Natural killer cell (primary cell): ENCODE measurements around the gene INPP5F. TPM values are rescaled to one million over a fixed set of nuclear protein-coding genes. Genes with fewer than 3 reads are reported as not detected.
A peak's percentile ranks its signal among the peaks of the same experiment; 100 is the strongest.

Experiments
- ATAC-seq, 3 donors: fragments of 150-1000 bp in 2 of 3; fragments of 200-7000 bp in 1 of 3; cut with Tn5 transposase; 1 replicate in 1 of 3; 2 replicates in 2 of 3; pipeline ENCODE4 v1.10.0; 2021; ENCODE audit warnings: mild to moderate bottlenecking in 2 of 3, moderate library complexity in 2 of 3
- DNase-seq, 2 donors: peaks; one replicate each; pipeline versions ENCODE4 v3.0.0 to v3.0.0-alpha.2; 2013 to 2021; ENCODE audit warnings: mixed read lengths in 1 of 2
- H3K27ac ChIP-seq: one replicate; pipeline ENCODE4 v1.5.1; 2013; ENCODE audit warnings: mild to moderate bottlenecking, low read length
- H3K27me3 ChIP-seq: one replicate; pipeline ENCODE4 v1.6.1; 2013; ENCODE audit warnings: low read length; ENCODE audit not compliant: control insufficient read depth, insufficient read depth
- H3K36me3 ChIP-seq: one replicate; pipeline ENCODE4 v1.6.1; 2013; ENCODE audit warnings: low read length; ENCODE audit not compliant: control insufficient read depth, insufficient read depth
- H3K4me1 ChIP-seq: one replicate; pipeline ENCODE4 v1.6.1; 2013; ENCODE audit warnings: low read length; ENCODE audit not compliant: control insufficient read depth, insufficient read depth
- H3K4me3 ChIP-seq: one replicate; pipeline ENCODE4 v1.5.1; 2013; ENCODE audit warnings: low read length
- H3K9me3 ChIP-seq: one replicate; pipeline ENCODE4 v1.6.1; 2013; ENCODE audit warnings: low read length; ENCODE audit not compliant: control insufficient read depth, insufficient read depth
- H3K27ac Mint-ChIP-seq, 2 donors: one replicate each; pipeline ENCODE4 v1.8.0; 2022; ENCODE audit warnings: mild to moderate bottlenecking in 2 of 2, mixed read lengths in 2 of 2, moderate library complexity in 1 of 2
- H3K27me3 Mint-ChIP-seq, 2 donors: one replicate each; pipeline ENCODE4 v1.8.0; 2022; ENCODE audit warnings: low read depth in 2 of 2, mixed read lengths in 2 of 2
- H3K36me3 Mint-ChIP-seq: one replicate; pipeline ENCODE4 v1.8.0; 2022; ENCODE audit warnings: mixed read lengths
- H3K4me1 Mint-ChIP-seq, 2 donors: one replicate each; pipeline ENCODE4 v1.8.0; 2022; ENCODE audit warnings: mixed read lengths in 2 of 2
- H3K4me3 Mint-ChIP-seq: one replicate; pipeline ENCODE4 v1.8.0; 2022; ENCODE audit warnings: mild to moderate bottlenecking, moderate library complexity, mixed read lengths
- H3K9me3 Mint-ChIP-seq, 2 donors: one replicate each; pipeline ENCODE4 v1.8.0; 2022; ENCODE audit warnings: mixed read lengths in 2 of 2
- WGBS: methylation state at CpG from one replicate; pipeline ENCODE4 v1.1.7; 2013; ENCODE audit warnings: missing lambda C conversion rate; ENCODE audit not compliant: insufficient coverage; 5-methylcytosine and 5-hydroxymethylcytosine counted together
- intact Hi-C: fragments of 100-400 bp; cut with micrococcal nuclease; formaldehyde crosslinking; loops from one replicate; pipeline ENCODE4 v1.14.2; 2022
- total RNA-seq, 4 donors: library from RNA; stranded (reverse); fragments of 120-200 nt in 1 of 4; gene quantifications; one replicate each; pipeline versions ENCODE4 v1.2.3 to v1.2.4, GENCODE V29; 2013 to 2022
- TF ChIP-seq, protein P1 (sequence below): fragments of 200-600 bp; IDR thresholded peaks from one replicate; pipeline ENCODE4 v1.8.0; 2022; ENCODE audit warnings: antibody characterized with exemption

Gene INPP5F
- total RNA-seq, 3 donors from 2014 or later (not counting 1 experiment from before 2014, with no cell fraction given), result 12.8 to 18.2 (median 15.8) TPM

DNA sequence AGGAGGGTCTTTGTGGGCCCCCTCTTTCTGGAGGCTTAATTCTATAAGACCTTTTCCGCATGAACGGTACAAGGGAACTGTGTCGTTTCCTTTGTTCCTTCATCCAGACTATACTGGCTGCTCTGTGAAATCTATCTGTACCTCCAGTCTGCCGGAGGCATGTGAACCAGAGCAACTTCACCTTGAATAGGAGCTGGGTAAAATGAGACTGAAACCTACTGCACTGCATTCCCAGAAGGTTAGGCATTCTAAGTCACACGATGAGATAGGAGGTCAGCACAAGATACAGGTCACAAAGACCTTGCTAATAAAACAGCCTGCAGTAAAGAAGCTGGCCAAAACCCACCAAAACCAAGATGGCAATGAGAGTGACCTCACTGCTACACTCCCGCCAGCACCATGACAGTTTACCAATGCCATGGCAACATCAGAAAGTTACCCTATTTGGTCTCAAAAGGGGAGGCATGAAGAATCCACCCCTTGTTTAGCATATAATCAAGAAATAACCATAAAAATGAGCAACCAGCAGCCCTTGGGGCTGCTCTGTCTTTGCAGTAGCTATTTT, 36.8 kb upstream of the INPP5F start:
- Mint-ChIP-seq H3K27me3 (no peaks in the 10 kb centered on the region), H3K4me1 (peaks cover 49% of the 10 kb centered on the region in 2 donors), H3K36me3 (no peaks in the 10 kb centered on the region), H3K27ac (no peak overlapping the region), H3K4me3 (no peak overlapping the region), H3K9me3 (no peaks in the 10 kb centered on the region)
- Histone ChIP-seq H3K27me3 (no peaks in the 10 kb centered on the region), H3K4me3 (no peak overlapping the region), H3K36me3 (no peaks in the 10 kb centered on the region), H3K27ac (no peak overlapping the region), H3K4me1 (peaks cover 43% of the 10 kb centered on the region), H3K9me3 (no peaks in the 10 kb centered on the region)
- ATAC-seq (no peak), DNase-seq (no peak)
- TF ChIP-seq, protein P1, sequence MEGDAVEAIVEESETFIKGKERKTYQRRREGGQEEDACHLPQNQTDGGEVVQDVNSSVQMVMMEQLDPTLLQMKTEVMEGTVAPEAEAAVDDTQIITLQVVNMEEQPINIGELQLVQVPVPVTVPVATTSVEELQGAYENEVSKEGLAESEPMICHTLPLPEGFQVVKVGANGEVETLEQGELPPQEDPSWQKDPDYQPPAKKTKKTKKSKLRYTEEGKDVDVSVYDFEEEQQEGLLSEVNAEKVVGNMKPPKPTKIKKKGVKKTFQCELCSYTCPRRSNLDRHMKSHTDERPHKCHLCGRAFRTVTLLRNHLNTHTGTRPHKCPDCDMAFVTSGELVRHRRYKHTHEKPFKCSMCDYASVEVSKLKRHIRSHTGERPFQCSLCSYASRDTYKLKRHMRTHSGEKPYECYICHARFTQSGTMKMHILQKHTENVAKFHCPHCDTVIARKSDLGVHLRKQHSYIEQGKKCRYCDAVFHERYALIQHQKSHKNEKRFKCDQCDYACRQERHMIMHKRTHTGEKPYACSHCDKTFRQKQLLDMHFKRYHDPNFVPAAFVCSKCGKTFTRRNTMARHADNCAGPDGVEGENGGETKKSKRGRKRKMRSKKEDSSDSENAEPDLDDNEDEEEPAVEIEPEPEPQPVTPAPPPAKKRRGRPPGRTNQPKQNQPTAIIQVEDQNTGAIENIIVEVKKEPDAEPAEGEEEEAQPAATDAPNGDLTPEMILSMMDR, result no peak
- intact Hi-C loops, result loop anchor here (5.0 kb wide), 1 partner anchor 183 kb away; the partner anchor contains the start of gene MCMBP
- WGBS, result 92% methylated on average over 6 of the region's 6 CpGs

DNA sequence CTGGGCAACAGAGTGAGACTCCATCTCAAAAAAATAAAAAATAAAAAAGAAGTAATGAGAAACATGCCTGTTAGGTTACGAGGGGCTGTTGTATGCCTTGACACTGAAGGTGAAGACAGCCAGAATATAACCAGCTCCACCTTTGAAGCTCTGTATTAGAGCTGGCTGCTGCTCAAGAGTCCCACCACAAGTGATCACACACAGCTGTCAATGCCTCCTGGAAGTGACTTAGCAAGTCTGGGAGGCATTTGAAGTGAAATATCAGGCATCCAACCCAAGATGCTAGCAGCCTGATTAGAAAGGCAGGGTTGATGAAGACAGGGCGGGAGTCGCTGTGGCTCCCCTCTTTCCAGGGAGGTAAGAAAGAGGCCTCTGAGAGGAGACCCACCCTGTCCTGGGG, 34.1 kb upstream of the INPP5F start:
- TF ChIP-seq, protein P1, result no peak
- Histone ChIP-seq H3K9me3 (no peaks in the 10 kb centered on the region), H3K36me3 (no peaks in the 10 kb centered on the region), H3K4me1 (peaks cover 43% of the 10 kb centered on the region), H3K4me3 (no peak overlapping the region), H3K27ac (no peak overlapping the region), H3K27me3 (no peaks in the 10 kb centered on the region)
- Mint-ChIP-seq H3K4me3 (no peak overlapping the region), H3K27ac (no peak overlapping the region), H3K27me3 (no peaks in the 10 kb centered on the region), H3K4me1 (peaks cover 54 to 60% of the 10 kb centered on the region in 2 donors), H3K36me3 (no peaks in the 10 kb centered on the region), H3K9me3 (no peaks in the 10 kb centered on the region)
- 83% methylated on average over 3 of the region's 3 CpGs for WGBS
- ATAC-seq, result no peak
- intact Hi-C loops, result no loop called here
- no peak for DNase-seq

DNA sequence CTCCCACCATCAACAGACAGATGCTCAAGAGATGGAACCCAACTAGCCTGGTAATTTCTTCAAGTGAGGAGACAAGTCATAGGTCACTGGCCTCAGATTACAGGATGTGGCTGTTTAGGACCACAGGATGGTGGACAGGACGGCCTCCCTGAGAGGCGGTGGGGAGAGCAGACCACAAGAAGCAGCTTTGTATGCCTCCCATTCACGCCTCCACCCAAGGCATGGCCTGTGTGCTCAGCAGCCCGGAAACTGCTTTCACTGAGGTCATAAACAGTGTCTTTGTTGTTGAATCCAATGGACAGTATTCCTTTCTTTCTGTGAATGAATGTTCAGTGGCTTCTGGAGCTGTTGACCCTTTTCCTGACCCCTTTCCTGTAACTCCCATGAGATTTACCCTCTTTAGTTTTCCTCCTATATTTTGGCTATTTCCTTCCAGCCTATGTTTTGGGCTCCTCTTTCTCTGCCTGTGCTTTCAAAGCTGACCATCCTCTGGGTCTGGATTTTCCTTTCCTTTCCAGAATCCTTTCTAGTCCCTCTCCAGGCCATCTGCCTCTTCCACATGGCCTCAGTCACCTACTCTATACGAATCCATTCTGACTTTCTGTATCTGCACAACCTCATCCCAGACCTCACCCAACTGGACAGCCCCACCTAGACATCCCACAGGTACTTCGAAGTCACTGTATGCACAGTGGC, 32.4 kb upstream of the INPP5F start:
- DNase-seq (peak; percentile 27 to 35), ATAC-seq (peak; percentile 82 to 95 (median 95))
- 45% methylated on average over 6 of the region's 6 CpGs for WGBS
- H3K4me1 ChIP-seq, result peaks cover 29% of the 10 kb centered on the region
- no peaks in the 10 kb centered on the region for H3K27me3 ChIP-seq
- no peaks in the 10 kb centered on the region for H3K36me3 ChIP-seq
- Mint-ChIP-seq H3K4me1 (peaks cover 40 to 43% of the 10 kb centered on the region in 2 donors), H3K27me3 (no peaks in the 10 kb centered on the region), H3K9me3 (no peaks in the 10 kb centered on the region), H3K4me3 (peak overlapping the region; percentile 49), H3K27ac (peak overlapping the region; percentile 83 to 88), H3K36me3 (no peaks in the 10 kb centered on the region)
- H3K4me3 ChIP-seq, result no peak overlapping the region
- TF ChIP-seq, protein P1, result no peak
- peak overlapping the region; percentile 67 for H3K27ac ChIP-seq
- intact Hi-C loops, result no loop called here
- no peaks in the 10 kb centered on the region for H3K9me3 ChIP-seq
